ENCODE measurements around the gene NCKAP5L. TPM values are rescaled to one million over a fixed set of nuclear protein-coding genes. Genes with fewer than 3 reads are reported as not detected.
"Not testable (repeated sequence)": the region's sequence is repeated elsewhere in the genome, so short reads cannot be mapped to it uniquely, and the experiment has no call there.

The NCKAP5L gene
- total and polyA plus RNA-seq, 2 experiments from 2014 or later = 10.2 to 37.0 TPM

GRCh38 chr12:49783917-49784676, 44.1 kb downstream of the NCKAP5L start (continued):
- TF ChIP-seq ZNF462 (CRISPR knock-in tag; IDR thresholded peaks at IDR 0.05) (no peak), NANOG (IDR thresholded peaks at IDR 0.05; ENCODE audit: borderline replicate concordance) (no peak), ZNF114 (CRISPR knock-in tag; IDR thresholded peaks at IDR 0.05) (no peak), EZH2 (IDR thresholded peaks at IDR 0.05; ENCODE audit: low read depth, unreplicated experiment) (no peak), CREB1 (CRISPR knock-in tag; IDR thresholded peaks at IDR 0.05; ENCODE audit: low read depth) (no peak), JUNB (IDR thresholded peaks at IDR 0.05; ENCODE audit: unreplicated experiment) (no peak), CTCF (conservative IDR thresholded peaks at IDR 0.05; ENCODE audit: low read depth in 2 of 2) (no peak), ETS1 (IDR thresholded peaks at IDR 0.05) (no peak)

- not testable (repeated sequence) for H3K27me3 ChIP-seq (ENCODE audit: insufficient read depth); DNase-seq (ENCODE audit: low spot score); H3K4me1 ChIP-seq (ENCODE audit: insufficient read depth); H3K4me3 Mint-ChIP-seq; H3K36me3 Mint-ChIP-seq (ENCODE audit: low read depth); H3K9me2 ChIP-seq (ENCODE audit: insufficient read depth); H3F3A ChIP-seq (replicated peaks; ENCODE audit: low read depth); H3K79me2 ChIP-seq (replicated peaks; ENCODE audit: insufficient read depth); H3K27ac ChIP-seq (ENCODE audit: low read depth); H3K4me2 ChIP-seq; H2AFZ ChIP-seq; ATAC-seq; H3K4me3 ChIP-seq; H4K20me1 ChIP-seq (replicated peaks; ENCODE audit: insufficient read depth); H3K27ac Mint-ChIP-seq; H3K9me3 Mint-ChIP-seq; H3K36me3 ChIP-seq (ENCODE audit: insufficient read depth)
- H3K4me1 Mint-ChIP-seq = peaks cover 12% of the 10 kb centered on the region
- H3K27me3 Mint-ChIP-seq (ENCODE audit: insufficient read depth, low read depth, poor library complexity) = peaks cover 17% of the 10 kb centered on the region
Measured at GRCh38 chr12:49780914-49781313, 47.3 kb downstream of the NCKAP5L start.

All from GM23338 (cell line).